HepG2 (cell line): Measurements from ENCODE around the gene FAF1.

Experiments used
- KDM2A ChIP-seq: sonication (generic); formaldehyde crosslinking; IDR thresholded peaks from 2 replicates; pipeline ENCODE4 v1.4.0; 2020; ENCODE audit warnings: low read depth, missing genetic modification reagents, borderline replicate concordance
- NR3C1 ChIP-seq: sonication (generic); formaldehyde crosslinking; IDR thresholded peaks from 2 replicates; pipeline ENCODE4 v1.4.0; 2020; ENCODE audit warnings: missing genetic modification reagents

- no peak for TF ChIP-seq KDM2A (CRISPR knock-in tag)
- no peak for TF ChIP-seq NR3C1
Measured at GRCh38 chr1:50659107-50659662, 300.9 kb downstream of the FAF1 start.
